Osteoblast (primary cell): ENCODE measurements around the gene GPR89B. TPM values are rescaled to one million over a fixed set of nuclear protein-coding genes. Genes with fewer than 3 reads are reported as not detected.
"Not testable (repeated sequence)": the region's sequence is repeated elsewhere in the genome, so short reads cannot be mapped to it uniquely, and the experiment has no call there.

Source experiments
- DNase-seq: peaks from one replicate; pipeline ENCODE4 v3.0.0; 2011; ENCODE audit warnings: low spot score, mixed read lengths; ENCODE audit not compliant: insufficient read length; ENCODE audit errors: missing footprints
- H2AFZ ChIP-seq: 2 replicates; pipeline ENCODE4 v1.6.0; 2011; ENCODE audit warnings: mild to moderate bottlenecking, low read length
- H3K27ac ChIP-seq: 2 replicates; pipeline ENCODE4 v1.5.1; 2011; ENCODE audit warnings: mild to moderate bottlenecking, low read depth, low read length, moderate library complexity
- H3K27me3 ChIP-seq: 2 replicates; pipeline ENCODE4 v1.6.0; 2012; ENCODE audit warnings: mild to moderate bottlenecking, control low read depth, inconsistent platforms, low read length, moderate library complexity; ENCODE audit not compliant: insufficient read depth
- H3K36me3 ChIP-seq: 2 replicates; pipeline ENCODE4 v1.5.1; 2011; ENCODE audit warnings: mild to moderate bottlenecking, low read length, control low read depth, moderate library complexity; ENCODE audit not compliant: insufficient read depth
- H3K4me1 ChIP-seq: 2 replicates; pipeline ENCODE4 v1.5.1; 2011; ENCODE audit warnings: mild to moderate bottlenecking, low read length, control low read depth, moderate library complexity; ENCODE audit not compliant: insufficient read depth
- H3K4me2 ChIP-seq: 2 replicates; pipeline ENCODE4 v1.6.0; 2011; ENCODE audit warnings: mild to moderate bottlenecking, low read length; ENCODE audit not compliant: insufficient read depth
- H3K4me3 ChIP-seq: fragments of 200-600 bp; sonication (generic); 3 replicates; pipeline ENCODE4 v1.5.1; 2012; ENCODE audit warnings: mild to moderate bottlenecking, low read length, inconsistent platforms; ENCODE audit not compliant: insufficient read depth
- H3K79me2 ChIP-seq: 2 replicates; pipeline ENCODE4 v1.6.0; 2012; ENCODE audit warnings: mild to moderate bottlenecking, low read length, control low read depth, inconsistent platforms; ENCODE audit not compliant: insufficient read depth
- H3K9me3 ChIP-seq: 2 replicates; pipeline ENCODE4 v1.5.1; 2011; ENCODE audit warnings: low read depth, low read length, control low read depth
- H4K20me1 ChIP-seq: 2 replicates; pipeline ENCODE4 v1.6.0; 2012; ENCODE audit warnings: mild to moderate bottlenecking, low read length, control low read depth; ENCODE audit not compliant: insufficient read depth
- total RNA-seq: library from RNA; depleted of rRNA; stranded (reverse); fragments of >200 nt; gene quantifications from 2 replicates; pipeline ENCODE4 v1.2.3, GENCODE V29; 2012

The GPR89B gene
- total RNA-seq, 1 donor, result 11.9 TPM

DNA sequence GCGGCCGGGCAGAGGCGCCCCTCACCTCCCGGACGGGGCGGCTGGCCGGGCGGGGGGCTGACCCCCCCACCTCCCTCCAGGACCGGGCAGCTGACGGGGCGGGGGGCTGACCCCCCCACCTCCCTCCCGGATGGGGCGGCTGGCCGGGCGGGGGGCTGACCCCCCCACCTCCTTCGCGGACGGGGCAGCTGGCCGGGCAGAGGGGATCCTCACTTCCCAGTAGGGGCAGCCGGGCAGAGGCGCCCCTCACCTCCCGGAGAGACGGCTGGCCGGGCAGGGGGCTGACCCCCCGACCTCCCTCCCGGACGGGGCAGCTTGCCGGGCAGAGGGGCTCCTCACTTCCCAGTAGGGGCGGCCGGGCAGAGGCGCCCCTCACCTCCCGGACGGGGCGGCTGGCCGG is 21.3 kb downstream of the GPR89B start:
- not testable (repeated sequence) for DNase-seq, H3K4me2 ChIP-seq, H3K27me3 ChIP-seq

DNA sequence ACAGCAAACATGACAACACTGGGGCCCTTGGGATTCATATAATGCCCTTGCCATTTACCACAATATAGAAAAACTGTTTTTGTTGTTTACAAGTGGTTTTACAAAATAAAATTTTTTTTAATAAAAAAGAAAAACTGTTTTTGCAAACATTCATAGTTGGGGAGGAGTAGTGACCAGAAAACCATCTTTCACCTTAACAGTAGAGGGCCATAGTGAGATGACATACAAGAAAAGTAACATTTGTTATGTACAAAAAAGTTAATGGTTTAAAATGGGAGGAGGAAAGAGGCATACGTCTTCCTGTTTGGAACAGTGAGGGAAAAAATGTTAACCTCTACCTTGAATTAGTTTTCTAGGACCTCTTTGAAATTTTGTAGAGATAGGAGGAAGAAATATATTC is 30.7 kb downstream of the GPR89B start:
- H4K20me1 ChIP-seq, H3K4me1 ChIP-seq, H3K4me3 ChIP-seq, H3K9me3 ChIP-seq, H2AFZ ChIP-seq, H3K79me2 ChIP-seq, DNase-seq, H3K4me2 ChIP-seq, H3K36me3 ChIP-seq, H3K27me3 ChIP-seq, H3K27ac ChIP-seq: not testable (repeated sequence)

More for the DNA sequence above, 21.3 kb downstream of the GPR89B start:
- not testable (repeated sequence) for H3K79me2 ChIP-seq, H3K27ac ChIP-seq, H2AFZ ChIP-seq, H3K4me3 ChIP-seq, H4K20me1 ChIP-seq, H3K4me1 ChIP-seq, H3K36me3 ChIP-seq, H3K9me3 ChIP-seq

- H3K4me2 ChIP-seq, H3K27me3 ChIP-seq, H3K4me3 ChIP-seq: not testable (repeated sequence)
Measured at GRCh38 chr1:147959680-147960079, 31.5 kb downstream of the GPR89B start.

GRCh38 chr1:147964575-147964974 is 36.4 kb downstream of the GPR89B start:
- H3K4me3 ChIP-seq, H3K27ac ChIP-seq, H3K9me3 ChIP-seq, H4K20me1 ChIP-seq, H2AFZ ChIP-seq, H3K4me2 ChIP-seq, H3K36me3 ChIP-seq, H3K27me3 ChIP-seq, H3K4me1 ChIP-seq, DNase-seq, H3K79me2 ChIP-seq: not testable (repeated sequence)

More at GRCh38 chr1:147959680-147960079, 31.5 kb downstream of the GPR89B start:
- not testable (repeated sequence) for H3K9me3 ChIP-seq, H3K36me3 ChIP-seq, DNase-seq, H3K4me1 ChIP-seq, H2AFZ ChIP-seq, H3K79me2 ChIP-seq, H3K27ac ChIP-seq, H4K20me1 ChIP-seq

DNA sequence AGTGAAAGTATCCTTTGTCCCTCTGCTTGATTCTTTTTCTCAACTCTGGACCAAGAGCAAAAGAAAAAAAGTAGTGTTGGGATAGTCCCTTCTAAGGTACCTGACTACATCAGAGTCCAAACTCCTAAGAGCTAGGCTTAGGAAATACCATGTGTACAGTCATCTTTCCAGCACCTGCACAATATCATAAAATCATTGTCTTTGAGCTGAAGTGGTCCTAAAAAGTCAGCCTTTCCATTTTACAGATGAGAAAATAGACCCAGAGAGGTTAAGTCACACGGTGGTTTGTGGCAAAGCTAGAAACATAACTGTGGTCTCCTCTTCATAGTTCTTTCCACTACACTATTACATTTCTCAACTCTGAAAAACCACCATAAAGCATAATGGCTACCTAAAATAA is 38.4 kb downstream of the GPR89B start:
- not testable (repeated sequence) for H2AFZ ChIP-seq, DNase-seq, H3K4me1 ChIP-seq, H3K27me3 ChIP-seq, H3K4me2 ChIP-seq, H3K27ac ChIP-seq, H3K4me3 ChIP-seq, H3K36me3 ChIP-seq, H4K20me1 ChIP-seq, H3K9me3 ChIP-seq, H3K79me2 ChIP-seq

DNA sequence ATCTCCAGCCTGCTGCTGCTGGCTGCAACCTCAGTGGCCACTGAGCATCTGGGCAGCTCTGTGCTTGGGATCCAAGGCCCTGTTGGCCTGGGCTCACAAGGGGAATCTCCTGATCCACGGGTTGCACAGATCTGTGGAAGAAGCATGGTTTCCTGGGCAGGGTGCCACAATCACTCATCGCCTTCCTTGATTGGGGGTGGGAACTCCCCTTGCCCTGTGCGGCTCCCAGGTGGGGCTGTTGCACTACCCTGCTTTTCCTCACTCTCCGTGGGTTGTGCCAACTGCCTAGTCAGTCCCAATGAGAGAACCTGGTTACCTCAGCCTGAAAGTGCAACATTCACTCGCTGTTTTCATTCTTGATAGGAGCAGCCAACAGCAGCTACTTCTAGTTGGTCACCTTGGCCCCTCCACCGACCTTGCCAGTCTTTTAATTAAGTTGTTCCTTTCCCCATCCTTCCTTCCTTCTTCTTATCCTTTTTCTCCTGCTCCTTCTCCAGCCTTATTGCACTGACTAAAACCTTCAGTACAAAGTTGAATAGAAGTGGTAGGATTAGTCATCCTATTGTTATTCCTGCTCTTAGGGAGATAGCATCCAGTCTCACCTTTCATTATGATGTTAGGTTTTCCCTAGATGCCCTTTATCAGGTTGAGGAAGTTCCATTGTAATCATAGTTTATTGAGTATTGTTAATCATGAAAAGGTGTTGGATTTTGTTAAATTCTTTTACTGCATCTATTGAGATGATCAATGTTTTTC is 50.9 kb downstream of the GPR89B start:
- not testable (repeated sequence) for H3K79me2 ChIP-seq, H3K4me2 ChIP-seq, DNase-seq, H3K36me3 ChIP-seq, H3K27me3 ChIP-seq, H3K4me3 ChIP-seq, H3K27ac ChIP-seq, H2AFZ ChIP-seq, H3K9me3 ChIP-seq, H4K20me1 ChIP-seq, H3K4me1 ChIP-seq

GRCh38 chr1:147985374-147985773 is 57.2 kb downstream of the GPR89B start:
- H4K20me1 ChIP-seq, H3K4me1 ChIP-seq, H3K27ac ChIP-seq, H3K79me2 ChIP-seq, H3K4me2 ChIP-seq, H3K27me3 ChIP-seq, DNase-seq, H3K36me3 ChIP-seq, H2AFZ ChIP-seq, H3K9me3 ChIP-seq, H3K4me3 ChIP-seq: not testable (repeated sequence)

DNA sequence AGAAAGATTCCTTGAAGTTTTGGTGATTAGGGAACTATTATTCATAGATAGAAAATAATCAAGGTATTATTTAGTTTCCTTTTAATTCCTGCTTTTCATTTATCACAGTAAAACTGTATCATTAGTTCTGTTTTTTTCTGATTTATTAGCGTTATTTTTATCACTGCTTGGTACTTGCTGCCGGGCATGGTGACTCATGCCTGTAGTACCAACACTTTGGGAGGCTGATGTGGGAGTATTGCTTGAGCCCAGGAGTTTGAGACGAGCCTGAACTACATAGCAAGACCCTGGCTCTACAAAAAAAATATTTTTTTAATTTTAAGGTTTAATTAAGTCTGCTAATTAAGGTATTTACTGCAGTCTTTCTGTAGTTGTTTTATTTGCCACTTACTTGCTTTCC is 59.7 kb downstream of the GPR89B start:
- not testable (repeated sequence) for H3K36me3 ChIP-seq, H3K4me2 ChIP-seq, H3K4me1 ChIP-seq, DNase-seq, H3K4me3 ChIP-seq, H4K20me1 ChIP-seq, H2AFZ ChIP-seq, H3K27me3 ChIP-seq, H3K9me3 ChIP-seq, H3K79me2 ChIP-seq, H3K27ac ChIP-seq

- not testable (repeated sequence) for H3K9me3 ChIP-seq, H3K4me2 ChIP-seq, H3K4me1 ChIP-seq, H3K36me3 ChIP-seq, H4K20me1 ChIP-seq, H3K27me3 ChIP-seq, DNase-seq, H3K79me2 ChIP-seq, H2AFZ ChIP-seq, H3K27ac ChIP-seq, H3K4me3 ChIP-seq
Measured at GRCh38 chr1:147992916-147993315, 64.7 kb downstream of the GPR89B start.
